ENCODE data around the gene GLIS2.
"Not testable (repeated sequence)": the region's sequence is repeated elsewhere in the genome, so short reads cannot be mapped to it uniquely, and the experiment has no call there.

Gene GLIS2

GRCh38 chr16:4336701-4337539 is 21.1 kb downstream of the GLIS2 start:
- no peak for DNase-seq (ENCODE audit: low read depth)

GRCh38 chr16:4337540-4338088 is 21.7 kb downstream of the GLIS2 start:
- no peak for DNase-seq (ENCODE audit: low read depth)

- DNase-seq (ENCODE audit: low read depth), result no peak
These were observed 22.3 kb downstream of the GLIS2 start for GRCh38 chr16:4338125-4338582.

- DNase-seq (ENCODE audit: low read depth), result no peak
These were observed 22.9 kb downstream of the GLIS2 start for GRCh38 chr16:4338712-4339299.

GRCh38 chr16:4339455-4339854 is 23.6 kb downstream of the GLIS2 start:
- no peak for DNase-seq (ENCODE audit: low read depth)

- DNase-seq (ENCODE audit: low read depth), result no peak
These were observed 24.0 kb downstream of the GLIS2 start for GRCh38 chr16:4339909-4340308.

- no peak for DNase-seq (ENCODE audit: low read depth)
These were observed 24.6 kb downstream of the GLIS2 start for GRCh38 chr16:4340443-4340842.

GRCh38 chr16:4341250-4341649 is 25.4 kb downstream of the GLIS2 start:
- no peak for DNase-seq (ENCODE audit: low read depth)

GRCh38 chr16:4342866-4343744 is 27.2 kb downstream of the GLIS2 start:
- DNase-seq (ENCODE audit: low read depth), result no peak

GRCh38 chr16:4344300-4344982 is 28.6 kb downstream of the GLIS2 start:
- DNase-seq (ENCODE audit: low read depth), result not testable (repeated sequence)

GRCh38 chr16:4344983-4345835 is 29.3 kb downstream of the GLIS2 start:
- DNase-seq (ENCODE audit: low read depth), result no peak

GRCh38 chr16:4345836-4346781 is 30.2 kb downstream of the GLIS2 start:
- DNase-seq (ENCODE audit: low read depth), result no peak

- DNase-seq (ENCODE audit: low read depth), result no peak
These were observed 31.1 kb downstream of the GLIS2 start for GRCh38 chr16:4347010-4347409.

GRCh38 chr16:4347765-4348509 is 32.1 kb downstream of the GLIS2 start:
- DNase-seq (ENCODE audit: low read depth), result no peak

GRCh38 chr16:4349332-4349731 is 33.5 kb downstream of the GLIS2 start:
- DNase-seq (ENCODE audit: low read depth), result no peak

- DNase-seq (ENCODE audit: low read depth), result no peak
These were observed 34.5 kb downstream of the GLIS2 start for GRCh38 chr16:4350365-4350786.

GRCh38 chr16:4350787-4351659 is 35.2 kb downstream of the GLIS2 start, which contains the start of gene PAM16:
Gene PAM16 (minus strand): TSS chr16:4351321. CDS start chr16:4351234, 87 bp downstream.
- DNase-seq (ENCODE audit: low read depth), result peak; percentile 99

- no peak for DNase-seq (ENCODE audit: low read depth)
These were observed 36.0 kb downstream of the GLIS2 start for GRCh38 chr16:4351880-4352279.

All from stimulated activated CD8-positive, alpha-beta memory T cell treated with anti-CD3 and anti-CD28 coated beads, Interleukin-4, amount 100 ng/mL, for 24 hours (primary cell).